B cell (primary cell): ENCODE results near the gene TAF1.

Experiments
- CTCF ChIP-seq: fragments of 200-600 bp; IDR thresholded peaks from one replicate; pipeline ENCODE4 v1.8.0; 2022; ENCODE audit warnings: antibody characterized with exemption, mild to moderate bottlenecking
- EZH2 ChIP-seq: IDR thresholded peaks from 2 replicates; pipeline ENCODE4 v1.6.1; 2012; ENCODE audit warnings: borderline replicate concordance, low read depth, mild to moderate bottlenecking, moderate library complexity, low read length; ENCODE audit not compliant: insufficient read depth, poor library complexity, severe bottlenecking

- TF ChIP-seq EZH2 = no peak
- no peak for TF ChIP-seq CTCF
Measured at GRCh38 chrX:71372388-71372787, 6.2 kb downstream of the TAF1 start.
